ENCODE data around the gene WNK2. TPM values are rescaled to one million over a fixed set of nuclear protein-coding genes. Genes with fewer than 3 reads are reported as not detected.

The WNK2 gene
- total RNA-seq, 2 experiments from 2014 or later = 3.3 to 4.6 TPM

GRCh38 chr9:93291536-93292287 is 107.8 kb downstream of the WNK2 start:
- CTCF ChIA-PET = no interaction called here
- DNase-seq (no peak), ATAC-seq (no peak)
- no peak overlapping the region for H3K4me3 Mint-ChIP-seq
- peaks cover 4% of the 10 kb centered on the region for H3K4me1 Mint-ChIP-seq
- H3K9me3 Mint-ChIP-seq (ENCODE audit: low read depth) = no peaks in the 10 kb centered on the region
- H3K36me3 Mint-ChIP-seq (ENCODE audit: low read depth) = no peaks in the 10 kb centered on the region
- no peaks in the 10 kb centered on the region for H3K27me3 Mint-ChIP-seq
- intact Hi-C loops (cut with DNase I, micrococcal nuclease) = no loop called here
- POLR2A ChIA-PET = no interaction called here
- no peak overlapping the region for H3K27ac Mint-ChIP-seq

- ChIA-PET CTCF (no interaction called here), POLR2A (interaction anchor here (0.5 to 0.6 kb wide), 2 partner anchors 59 to 1646 kb away, joined by 3 read pairs; no protein-coding TSS in a partner anchor)
- Mint-ChIP-seq H3K9me3 (ENCODE audit: low read depth) (no peaks in the 10 kb centered on the region), H3K4me3 (no peak overlapping the region), H3K27me3 (no peaks in the 10 kb centered on the region), H3K27ac (no peak overlapping the region), H3K4me1 (peaks cover 6% of the 10 kb centered on the region), H3K36me3 (ENCODE audit: low read depth) (no peaks in the 10 kb centered on the region)
- intact Hi-C loops (cut with DNase I, micrococcal nuclease) = no loop called here
- ATAC-seq (no peak), DNase-seq (no peak)
Measured at GRCh38 chr9:93292288-93292615, 108.3 kb downstream of the WNK2 start.

GRCh38 chr9:93292664-93293328 is 108.9 kb downstream of the WNK2 start:
- DNase-seq (no peak), ATAC-seq (no peak)
- Mint-ChIP-seq H3K4me1 (peaks cover 7% of the 10 kb centered on the region), H3K36me3 (ENCODE audit: low read depth) (no peaks in the 10 kb centered on the region), H3K4me3 (no peak overlapping the region), H3K27me3 (no peaks in the 10 kb centered on the region), H3K9me3 (ENCODE audit: low read depth) (no peaks in the 10 kb centered on the region), H3K27ac (no peak overlapping the region)
- ChIA-PET CTCF (no interaction called here), POLR2A (interaction anchor here (0.5 to 0.6 kb wide), 2 partner anchors 60 to 1647 kb away, joined by 3 read pairs; no protein-coding TSS in a partner anchor)
- intact Hi-C loops (cut with DNase I, micrococcal nuclease) = no loop called here

- intact Hi-C loops (cut with DNase I, micrococcal nuclease) = no loop called here
- POLR2A ChIA-PET = no interaction called here
- no peak overlapping the region for H3K27ac Mint-ChIP-seq
Measured at GRCh38 chr9:93294011-93294410, 110.1 kb downstream of the WNK2 start.

GRCh38 chr9:93295031-93295430 is 111.1 kb downstream of the WNK2 start:
- H3K36me3 Mint-ChIP-seq (ENCODE audit: low read depth) = no peaks in the 10 kb centered on the region
- intact Hi-C loops (cut with DNase I, micrococcal nuclease) = no loop called here
- ATAC-seq (no peak), DNase-seq (no peak)
- no peak overlapping the region for H3K4me3 Mint-ChIP-seq
- peaks cover 4% of the 10 kb centered on the region for H3K4me1 Mint-ChIP-seq
- no peak overlapping the region for H3K27ac Mint-ChIP-seq
- POLR2A ChIA-PET = no interaction called here
- no peaks in the 10 kb centered on the region for H3K27me3 Mint-ChIP-seq
- H3K9me3 Mint-ChIP-seq (ENCODE audit: low read depth) = no peaks in the 10 kb centered on the region
- CTCF ChIA-PET = no interaction called here

More at GRCh38 chr9:93294011-93294410, 110.1 kb downstream of the WNK2 start:
- no peak overlapping the region for H3K4me3 Mint-ChIP-seq
- H3K4me1 Mint-ChIP-seq = peaks cover 7% of the 10 kb centered on the region
- no peaks in the 10 kb centered on the region for H3K9me3 Mint-ChIP-seq (ENCODE audit: low read depth)
- DNase-seq (no peak), ATAC-seq (no peak)
- no peaks in the 10 kb centered on the region for H3K27me3 Mint-ChIP-seq
- H3K36me3 Mint-ChIP-seq (ENCODE audit: low read depth) = no peaks in the 10 kb centered on the region
- CTCF ChIA-PET = no interaction called here

GRCh38 chr9:93295456-93296076 is 111.6 kb downstream of the WNK2 start:
- no peak overlapping the region for H3K4me3 Mint-ChIP-seq
- H3K27me3 Mint-ChIP-seq = no peaks in the 10 kb centered on the region
- no peaks in the 10 kb centered on the region for H3K9me3 Mint-ChIP-seq (ENCODE audit: low read depth)
- peak; percentile 35 for DNase-seq
- POLR2A ChIA-PET = no interaction called here
- no peaks in the 10 kb centered on the region for H3K36me3 Mint-ChIP-seq (ENCODE audit: low read depth)
- intact Hi-C loops (cut with DNase I, micrococcal nuclease) = no loop called here
- no peak overlapping the region for H3K27ac Mint-ChIP-seq
- ATAC-seq = no peak
- CTCF ChIA-PET = no interaction called here
- peaks cover 3% of the 10 kb centered on the region for H3K4me1 Mint-ChIP-seq

GRCh38 chr9:93296889-93297480 is 113.0 kb downstream of the WNK2 start:
- ATAC-seq = no peak
- no peak for DNase-seq
- no peak overlapping the region for H3K4me3 Mint-ChIP-seq
- no peaks in the 10 kb centered on the region for H3K9me3 Mint-ChIP-seq (ENCODE audit: low read depth)
- intact Hi-C loops (cut with DNase I, micrococcal nuclease) = no loop called here
- peaks cover 3% of the 10 kb centered on the region for H3K4me1 Mint-ChIP-seq
- no peaks in the 10 kb centered on the region for H3K36me3 Mint-ChIP-seq (ENCODE audit: low read depth)
- no peaks in the 10 kb centered on the region for H3K27me3 Mint-ChIP-seq
- ChIA-PET POLR2A (no interaction called here), CTCF (no interaction called here)
- no peak overlapping the region for H3K27ac Mint-ChIP-seq

- no peaks in the 10 kb centered on the region for H3K9me3 Mint-ChIP-seq (ENCODE audit: low read depth)
- CTCF ChIA-PET = no interaction called here
- intact Hi-C loops (cut with DNase I, micrococcal nuclease) = no loop called here
- no peak overlapping the region for H3K4me3 Mint-ChIP-seq
- no peak overlapping the region for H3K27ac Mint-ChIP-seq
- no peaks in the 10 kb centered on the region for H3K27me3 Mint-ChIP-seq
- POLR2A ChIA-PET = no interaction called here
- no peak for DNase-seq
- peaks cover 3% of the 10 kb centered on the region for H3K4me1 Mint-ChIP-seq
- ATAC-seq = no peak
- no peaks in the 10 kb centered on the region for H3K36me3 Mint-ChIP-seq (ENCODE audit: low read depth)
Measured at GRCh38 chr9:93297659-93298497, 113.9 kb downstream of the WNK2 start.

GRCh38 chr9:93298498-93299417 is 114.8 kb downstream of the WNK2 start:
- ATAC-seq = no peak
- Mint-ChIP-seq H3K27ac (no peak overlapping the region), H3K9me3 (ENCODE audit: low read depth) (no peaks in the 10 kb centered on the region), H3K27me3 (no peaks in the 10 kb centered on the region), H3K4me3 (no peak overlapping the region), H3K36me3 (ENCODE audit: low read depth) (no peaks in the 10 kb centered on the region), H3K4me1 (peaks cover 3% of the 10 kb centered on the region)
- DNase-seq = no peak
- intact Hi-C loops (cut with DNase I, micrococcal nuclease) = no loop called here
- ChIA-PET CTCF (interaction anchor here (0.8 kb wide), 1 partner anchor 32 kb away, joined by 3 read pairs; no protein-coding TSS in a partner anchor), POLR2A (no interaction called here)

GRCh38 chr9:93299418-93300174 is 115.7 kb downstream of the WNK2 start:
- H3K4me3 Mint-ChIP-seq = no peak overlapping the region
- ChIA-PET POLR2A (no interaction called here), CTCF (interaction anchor here (0.8 kb wide), 1 partner anchor 33 kb away, joined by 3 read pairs; no protein-coding TSS in a partner anchor)
- intact Hi-C loops (cut with DNase I, micrococcal nuclease) = no loop called here
- H3K27me3 Mint-ChIP-seq = no peaks in the 10 kb centered on the region
- H3K4me1 Mint-ChIP-seq = peaks cover 3% of the 10 kb centered on the region
- no peaks in the 10 kb centered on the region for H3K36me3 Mint-ChIP-seq (ENCODE audit: low read depth)
- no peaks in the 10 kb centered on the region for H3K9me3 Mint-ChIP-seq (ENCODE audit: low read depth)
- DNase-seq (no peak), ATAC-seq (no peak)
- no peak overlapping the region for H3K27ac Mint-ChIP-seq
